NT2/D1 (cell line): Measurements from ENCODE around the gene SHISAL2B.

Experiments
- DNase-seq: peaks from one replicate; pipeline ENCODE4 v3.0.0-alpha.2; 2011; ENCODE audit warnings: low read depth, low spot score
- H3K27me3 ChIP-seq: 2 replicates; pipeline ENCODE4 v1.6.0; 2011; ENCODE audit warnings: mild to moderate bottlenecking; ENCODE audit not compliant: insufficient read length, insufficient read depth
- H3K36me3 ChIP-seq: 2 replicates; pipeline ENCODE4 v1.6.1; 2011; ENCODE audit warnings: mild to moderate bottlenecking, low read length, mixed read lengths; ENCODE audit not compliant: insufficient read depth, insufficient read length
- H3K4me1 ChIP-seq: 2 replicates; pipeline ENCODE4 v1.5.1; 2011; ENCODE audit not compliant: insufficient read depth, insufficient read length
- H3K4me3 ChIP-seq: 2 replicates; pipeline ENCODE4 v1.5.1; 2011; ENCODE audit warnings: low read depth; ENCODE audit not compliant: insufficient read length
- H3K9ac ChIP-seq: 2 replicates; pipeline ENCODE4 v1.6.0; 2011; ENCODE audit warnings: low read depth; ENCODE audit not compliant: insufficient read length
- H3K9me3 ChIP-seq: 2 replicates; pipeline ENCODE4 v1.5.1; 2011; ENCODE audit warnings: mild to moderate bottlenecking, low read length; ENCODE audit not compliant: insufficient read depth
- SUZ12 ChIP-seq: IDR thresholded peaks from 2 replicates; pipeline ENCODE4 v1.6.1; 2011; ENCODE audit not compliant: insufficient read length, insufficient read depth; ENCODE audit errors: extremely low read depth
- YY1 ChIP-seq: IDR thresholded peaks from 2 replicates; pipeline ENCODE4 v1.6.1; 2011; ENCODE audit not compliant: insufficient read length, insufficient read depth
- ZNF274 ChIP-seq: IDR thresholded peaks from 2 replicates; pipeline ENCODE4 v1.6.1; 2011; ENCODE audit warnings: mild to moderate bottlenecking, low read depth, low read length

SHISAL2B gene

GRCh38 chr5:64690417-64691151 lies at the start of gene SHISAL2B:
TSS of gene SHISAL2B (plus strand) at chr5:64690503. CDS start at chr5:64690624, 121 bp downstream.
- peaks cover 15% of the 10 kb centered on the region for H3K27me3 ChIP-seq
- TF ChIP-seq ZNF274 (no peak), SUZ12 (no peak), YY1 (no peak)

GRCh38 chr5:64644831-64645230 lies 45.5 kb upstream of the SHISAL2B start:
- no peak for DNase-seq
- Histone ChIP-seq H3K9me3 (no peaks in the 10 kb centered on the region), H3K4me1 (no peaks in the 10 kb centered on the region), H3K9ac (no peak overlapping the region), H3K27me3 (no peaks in the 10 kb centered on the region), H3K36me3 (no peaks in the 10 kb centered on the region), H3K4me3 (no peak overlapping the region)
- TF ChIP-seq SUZ12 (no peak), ZNF274 (no peak), YY1 (no peak)

More at GRCh38 chr5:64690417-64691151, at the start of gene SHISAL2B:
- Histone ChIP-seq H3K4me3 (peak within 1 kb of the TSS; percentile 53), H3K36me3 (no peaks in the 10 kb centered on the region), H3K9me3 (no peaks in the 10 kb centered on the region; the same call in 1 of the 2 replicates), H3K4me1 (no peaks in the 10 kb centered on the region), H3K9ac (peak within 1 kb of the TSS; percentile 83)
- no peak for DNase-seq

- H3K4me3 ChIP-seq: no peak overlapping the region
- H3K36me3 ChIP-seq: no peaks in the 10 kb centered on the region
- TF ChIP-seq ZNF274 (no peak), YY1 (no peak), SUZ12 (no peak)
- H3K9me3 ChIP-seq: 0 out of 2 replicates have a peak, but pooled peaks cover 2% of the 10 kb centered on the region
- no peak for DNase-seq
- H3K4me1 ChIP-seq: no peaks in the 10 kb centered on the region
- no peak overlapping the region for H3K9ac ChIP-seq
- H3K27me3 ChIP-seq: no peaks in the 10 kb centered on the region
These were observed 44.1 kb upstream of the SHISAL2B start for GRCh38 chr5:64646169-64646568.

DNA sequence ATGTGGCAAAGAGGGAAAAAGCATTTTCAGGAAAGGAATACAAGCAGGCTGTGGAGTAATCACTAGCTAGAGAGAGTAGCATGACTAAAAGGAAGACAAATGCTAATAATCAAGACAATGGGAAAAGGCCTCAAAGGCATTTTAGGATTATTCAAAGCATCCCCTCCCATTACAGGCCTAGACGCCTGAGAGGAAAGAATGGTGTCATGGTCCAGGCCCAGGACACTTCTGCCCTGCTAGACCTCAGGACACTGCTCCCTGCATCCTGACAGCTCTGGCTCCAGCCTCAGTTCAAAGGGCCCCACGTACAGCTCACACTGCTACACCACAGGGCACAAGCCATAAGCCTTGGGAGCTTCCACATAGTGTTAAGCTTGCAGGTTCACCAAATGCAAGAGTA lies 40.8 kb upstream of the SHISAL2B start:
- DNase-seq: peak; percentile 16
- H3K36me3 ChIP-seq: no peaks in the 10 kb centered on the region
- 0 out of 2 replicates have a peak, but pooled peaks cover 4% of the 10 kb centered on the region for H3K9me3 ChIP-seq
- H3K4me1 ChIP-seq: no peaks in the 10 kb centered on the region
- TF ChIP-seq SUZ12 (no peak), YY1 (no peak), ZNF274 (no peak)
- no peaks in the 10 kb centered on the region for H3K27me3 ChIP-seq
- H3K4me3 ChIP-seq: no peak overlapping the region
- H3K9ac ChIP-seq: no peak overlapping the region

GRCh38 chr5:64653766-64654560 lies 36.3 kb upstream of the SHISAL2B start:
- Histone ChIP-seq H3K4me3 (no peak overlapping the region), H3K4me1 (no peaks in the 10 kb centered on the region), H3K9ac (no peak overlapping the region), H3K9me3 (0 out of 2 replicates have a peak, but pooled peaks cover 4% of the 10 kb centered on the region), H3K27me3 (no peaks in the 10 kb centered on the region), H3K36me3 (no peaks in the 10 kb centered on the region)
- no peak for TF ChIP-seq ZNF274
- no peak for DNase-seq

- no peaks in the 10 kb centered on the region for H3K27me3 ChIP-seq
- H3K9ac ChIP-seq: no peak overlapping the region
- no peak for TF ChIP-seq ZNF274
- TF ChIP-seq SUZ12: no peak
- no peak for TF ChIP-seq YY1
- DNase-seq: no peak
- no peaks in the 10 kb centered on the region for H3K36me3 ChIP-seq
- no peaks in the 10 kb centered on the region for H3K4me1 ChIP-seq
- no peak overlapping the region for H3K4me3 ChIP-seq
- H3K9me3 ChIP-seq: 0 out of 2 replicates have a peak, but pooled peaks cover 4% of the 10 kb centered on the region
These were observed 35.8 kb upstream of the SHISAL2B start for GRCh38 chr5:64654561-64654938.

GRCh38 chr5:64655596-64655995 lies 34.7 kb upstream of the SHISAL2B start:
- TF ChIP-seq YY1 (no peak), ZNF274 (no peak), SUZ12 (no peak)
- Histone ChIP-seq H3K4me3 (no peak overlapping the region), H3K36me3 (no peaks in the 10 kb centered on the region), H3K9me3 (0 out of 2 replicates have a peak, but pooled peaks cover 4% of the 10 kb centered on the region), H3K9ac (no peak overlapping the region), H3K27me3 (no peaks in the 10 kb centered on the region), H3K4me1 (no peaks in the 10 kb centered on the region)
- DNase-seq: no peak
